ENCODE measurements around the gene C11orf42.
A peak's percentile ranks its signal among the peaks of the same experiment; 100 is the strongest.
"Not testable (repeated sequence)": the region's sequence is repeated elsewhere in the genome, so short reads cannot be mapped to it uniquely, and the experiment has no call there.

The C11orf42 gene

GRCh38 chr11:6219359-6219758 is 14.0 kb downstream of the C11orf42 start:
- no peak for DNase-seq (ENCODE audit: low read depth in 1 of 2, low spot score in 1 of 2)

DNA sequence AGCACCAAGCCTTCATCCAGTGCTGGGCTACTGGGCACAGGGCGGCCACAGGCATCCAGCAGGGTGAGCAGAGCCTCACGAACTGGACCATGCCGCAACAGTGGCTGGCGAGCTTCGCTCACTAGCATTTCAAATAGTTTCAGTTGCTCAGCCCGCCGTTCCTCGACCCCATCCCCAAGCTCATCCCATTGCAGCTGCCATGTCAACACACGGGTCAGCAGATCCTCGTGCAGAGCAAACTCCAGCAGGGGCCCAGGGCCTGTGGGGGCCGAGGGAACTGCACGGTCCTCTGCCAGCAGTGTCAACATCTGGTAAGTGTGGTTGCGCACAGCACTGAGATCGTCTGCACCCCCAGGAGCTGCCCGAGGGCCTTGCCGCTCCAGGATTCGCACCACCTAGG is 18.5 kb downstream of the C11orf42 start:
- DNase-seq (ENCODE audit: low read depth in 1 of 2, low spot score in 1 of 2), result no peak

DNA sequence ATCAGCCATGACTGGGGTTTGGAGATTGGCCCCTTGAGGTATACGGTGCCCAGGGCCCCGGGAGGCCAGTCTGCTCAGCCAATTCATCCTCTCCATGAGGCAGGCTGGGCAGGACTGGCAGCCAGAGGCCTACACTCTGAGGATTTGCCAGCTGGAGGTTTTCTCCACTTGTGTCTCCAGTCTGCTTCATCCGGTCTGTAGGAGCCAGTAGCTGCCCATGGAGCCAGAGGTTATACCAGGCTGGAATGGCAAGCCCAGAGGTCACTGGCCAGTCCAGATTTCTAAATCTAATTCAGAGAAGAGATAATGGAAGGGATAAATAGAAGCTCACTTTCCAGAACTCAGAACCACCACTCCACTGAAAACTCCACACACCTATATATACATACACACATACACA is 19.1 kb downstream of the C11orf42 start:
- DNase-seq (ENCODE audit: low read depth in 1 of 2, low spot score in 1 of 2), result no peak

- DNase-seq (ENCODE audit: low read depth in 1 of 2, low spot score in 1 of 2), result no peak
Measured at GRCh38 chr11:6225024-6225423, 19.7 kb downstream of the C11orf42 start.

DNA sequence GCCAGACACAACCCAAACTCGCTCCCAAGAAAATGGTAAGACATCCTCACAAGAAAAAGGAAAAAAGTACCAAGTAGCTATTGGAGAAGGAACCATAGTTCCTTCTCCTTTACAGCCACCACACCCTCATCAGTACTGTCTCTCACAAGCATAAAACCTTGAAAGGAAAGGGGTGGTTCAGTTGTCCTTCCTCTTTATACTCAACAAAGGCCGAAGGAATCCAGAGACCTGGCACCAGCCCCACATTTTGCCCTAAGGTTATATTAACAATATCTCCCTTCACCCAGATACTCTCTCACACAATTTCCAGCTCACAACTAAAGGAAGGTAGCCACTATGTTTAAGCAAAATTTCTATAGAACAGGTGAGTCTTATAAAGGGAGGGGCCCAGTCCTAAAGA is 20.5 kb downstream of the C11orf42 start:
- no peak for DNase-seq (ENCODE audit: low read depth in 1 of 2, low spot score in 1 of 2)

DNA sequence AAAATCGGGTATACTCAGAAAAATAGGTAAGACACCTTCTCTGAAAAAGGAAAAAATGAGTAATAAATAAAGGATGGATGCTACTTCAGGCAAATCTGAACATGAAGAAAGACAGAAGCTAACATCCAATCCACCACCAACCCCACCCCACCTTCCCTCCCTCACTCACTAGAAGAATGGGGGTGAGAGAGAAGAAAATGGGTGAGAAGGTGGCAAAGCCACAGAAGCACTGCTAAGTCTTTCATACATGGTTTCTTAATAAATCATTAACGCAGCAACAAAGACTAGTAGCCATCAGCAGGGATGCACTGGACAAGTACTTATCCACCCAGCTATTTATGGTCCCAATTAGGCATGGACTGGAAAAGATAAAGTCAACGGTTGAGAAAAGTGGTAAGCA is 23.2 kb downstream of the C11orf42 start:
- DNase-seq (ENCODE audit: low read depth in 1 of 2, low spot score in 1 of 2), result no peak

GRCh38 chr11:6229911-6230310 is 24.6 kb downstream of the C11orf42 start:
- DNase-seq (ENCODE audit: low read depth in 1 of 2, low spot score in 1 of 2), result no peak

- no peak for DNase-seq (ENCODE audit: low read depth in 1 of 2, low spot score in 1 of 2)
Measured at GRCh38 chr11:6232899-6233298, 27.5 kb downstream of the C11orf42 start.

- no peak for DNase-seq (ENCODE audit: low read depth in 1 of 2, low spot score in 1 of 2)
Measured at GRCh38 chr11:6233984-6234386, 28.6 kb downstream of the C11orf42 start.

DNA sequence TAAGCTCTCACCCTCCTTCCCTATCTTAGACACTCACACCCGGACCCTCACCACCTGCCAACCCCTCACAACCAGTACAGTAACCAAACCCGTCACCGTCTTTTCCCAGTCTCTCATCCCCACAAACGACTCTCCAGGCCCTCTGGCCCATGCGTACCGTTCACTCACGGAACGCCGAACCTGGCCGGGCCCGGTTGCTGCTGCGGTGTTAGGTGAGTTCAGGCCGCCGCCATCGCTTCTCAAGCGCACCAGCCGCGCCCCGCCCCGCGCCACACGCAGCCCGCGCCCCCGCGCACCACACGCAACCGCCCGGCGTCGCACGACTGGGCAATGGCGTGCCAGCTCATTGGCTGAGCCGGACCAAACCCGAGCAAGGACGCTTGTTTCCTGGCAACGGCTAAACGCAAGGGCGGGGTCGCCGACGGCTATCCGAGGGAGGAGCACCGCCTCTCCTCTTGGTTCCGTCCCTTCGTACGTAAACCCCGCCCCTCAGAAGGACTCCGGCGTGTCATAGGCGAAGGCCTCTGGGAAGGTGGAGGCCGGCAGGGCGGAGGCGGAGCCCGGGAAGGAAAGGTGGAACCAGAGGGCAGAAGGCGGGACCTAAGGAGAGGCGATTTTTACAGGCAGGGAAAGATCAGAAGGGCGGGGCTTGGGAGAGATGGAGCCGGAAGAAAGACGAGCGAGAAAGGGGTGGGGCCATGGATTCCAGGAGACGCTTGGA is 29.2 kb downstream of the C11orf42 start, which contains the start of gene FHIP1B:
Gene FHIP1B (minus strand): TSS at position 250 of the 721 bp plus-strand sequence. CDS start 10,120 bp downstream, outside the sequence.
- DNase-seq (ENCODE audit: low read depth in 1 of 2, low spot score in 1 of 2), result peak; percentile 97 to 99

DNA sequence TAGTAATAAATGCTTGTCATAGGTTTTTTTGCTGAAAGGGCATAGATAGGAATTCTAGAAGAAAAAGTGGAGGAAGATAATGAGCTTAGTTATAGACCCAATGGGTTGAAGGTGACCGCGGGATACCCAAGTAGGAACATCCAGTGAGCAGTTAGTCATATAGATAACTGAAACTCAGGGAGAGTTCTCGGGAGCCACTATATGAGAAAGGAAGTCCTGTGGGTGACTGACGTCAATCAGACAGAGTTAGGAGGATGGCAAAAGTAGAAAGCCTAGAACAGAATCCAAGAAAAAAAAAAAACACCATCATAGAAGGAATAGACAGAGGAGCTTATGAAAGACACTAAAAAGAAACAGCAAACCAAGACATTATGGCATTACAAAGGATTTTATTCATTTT is 31.9 kb downstream of the C11orf42 start:
- no peak for DNase-seq (ENCODE audit: low read depth in 1 of 2, low spot score in 1 of 2)

DNA sequence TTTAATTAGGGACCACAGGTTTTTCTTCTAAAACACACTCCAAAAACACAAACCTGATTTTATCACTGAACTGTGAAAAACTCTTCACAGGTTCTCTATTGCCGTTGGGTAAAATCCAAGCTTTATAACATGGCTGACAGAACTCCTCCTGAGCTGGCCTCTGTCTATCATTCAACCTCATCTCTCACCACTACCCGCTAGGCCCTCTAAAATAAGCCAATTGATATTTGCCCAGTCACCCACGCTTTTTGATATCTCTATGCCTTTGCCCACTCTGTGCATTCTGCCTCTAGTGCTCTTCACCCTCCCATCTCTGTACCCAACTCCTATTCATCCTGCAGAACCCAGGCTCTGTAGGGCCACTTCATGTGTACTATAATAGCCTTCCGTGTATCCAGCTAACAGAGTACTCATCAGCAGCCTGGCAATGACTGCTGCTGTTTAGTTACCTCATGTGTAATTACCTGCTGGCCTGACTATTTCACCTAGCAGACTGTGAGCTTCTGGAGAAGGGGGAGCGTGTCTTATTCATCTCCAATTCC is 32.5 kb downstream of the C11orf42 start:
- no peak for DNase-seq (ENCODE audit: low read depth in 1 of 2, low spot score in 1 of 2)

- DNase-seq (ENCODE audit: low read depth in 1 of 2, low spot score in 1 of 2), result no peak
Measured at GRCh38 chr11:6238902-6239301, 33.5 kb downstream of the C11orf42 start, which contains the start of gene CNGA4. Gene CNGA4 (plus strand): TSS chr11:6239089. CDS start chr11:6239207, 118 bp downstream.

- DNase-seq (ENCODE audit: low read depth in 1 of 2, low spot score in 1 of 2), result no peak
Measured at GRCh38 chr11:6240139-6240538, 34.8 kb downstream of the C11orf42 start.

DNA sequence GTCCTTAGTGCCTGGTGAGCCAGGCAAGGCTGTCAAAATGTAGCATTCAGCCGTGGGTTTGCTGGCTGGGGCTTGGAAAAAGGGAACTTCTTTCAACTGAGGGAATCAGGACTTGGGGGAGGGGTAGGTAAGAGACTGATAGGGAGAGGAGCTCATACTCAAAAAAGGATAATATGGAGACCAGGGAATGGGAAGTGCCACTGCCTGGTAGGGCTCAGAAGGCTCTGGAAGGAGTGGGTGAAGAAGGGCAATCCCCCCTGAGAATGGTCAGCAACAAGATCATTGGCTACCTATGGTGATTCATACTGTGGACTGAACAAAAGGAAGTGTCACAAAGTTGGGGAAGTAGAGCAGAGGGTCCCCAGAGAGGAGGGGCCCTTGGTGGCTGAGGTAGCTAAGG is 35.4 kb downstream of the C11orf42 start:
- no peak for DNase-seq (ENCODE audit: low read depth in 1 of 2, low spot score in 1 of 2)

DNA sequence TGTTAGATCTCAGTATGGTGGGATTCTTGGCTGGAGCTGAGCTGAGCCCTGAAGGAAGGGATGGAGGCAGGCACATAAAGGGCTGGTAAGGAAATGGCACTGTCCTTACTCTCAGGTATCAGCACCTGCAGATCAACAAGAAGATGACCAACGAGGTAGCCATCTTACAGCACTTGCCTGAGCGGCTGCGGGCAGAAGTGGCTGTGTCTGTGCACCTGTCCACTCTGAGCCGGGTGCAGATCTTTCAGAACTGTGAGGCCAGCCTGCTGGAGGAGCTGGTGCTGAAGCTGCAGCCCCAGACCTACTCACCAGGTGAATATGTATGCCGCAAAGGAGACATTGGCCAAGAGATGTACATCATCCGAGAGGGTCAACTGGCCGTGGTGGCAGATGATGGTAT is 36.0 kb downstream of the C11orf42 start:
- DNase-seq (ENCODE audit: low read depth in 1 of 2, low spot score in 1 of 2), result no peak

GRCh38 chr11:6245536-6245935 is 40.2 kb downstream of the C11orf42 start:
- DNase-seq (ENCODE audit: low read depth in 1 of 2, low spot score in 1 of 2), result no peak

DNA sequence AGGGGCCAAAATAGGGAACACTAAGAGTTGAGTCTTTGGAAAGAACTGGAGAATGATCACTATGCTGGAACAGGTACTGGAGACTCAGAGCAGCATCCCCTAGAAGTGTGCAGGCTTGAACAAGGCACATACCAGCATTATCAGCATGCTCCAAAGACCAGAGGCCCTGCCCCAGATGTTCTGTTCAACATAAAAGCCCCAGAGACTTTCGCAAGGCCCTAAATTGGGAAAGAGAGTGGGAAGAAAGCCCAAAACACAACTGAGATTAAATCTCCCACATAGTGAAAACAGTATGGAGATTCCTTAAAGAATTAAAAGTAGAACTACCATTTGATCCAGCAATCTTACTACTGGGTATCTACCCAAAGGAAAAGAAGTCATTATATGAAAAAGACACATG is 42.9 kb downstream of the C11orf42 start:
- DNase-seq (ENCODE audit: low read depth in 1 of 2, low spot score in 1 of 2), result no peak

- DNase-seq (ENCODE audit: low read depth in 1 of 2, low spot score in 1 of 2), result not testable (repeated sequence)
Measured at GRCh38 chr11:6248897-6249296, 43.5 kb downstream of the C11orf42 start.

DNA sequence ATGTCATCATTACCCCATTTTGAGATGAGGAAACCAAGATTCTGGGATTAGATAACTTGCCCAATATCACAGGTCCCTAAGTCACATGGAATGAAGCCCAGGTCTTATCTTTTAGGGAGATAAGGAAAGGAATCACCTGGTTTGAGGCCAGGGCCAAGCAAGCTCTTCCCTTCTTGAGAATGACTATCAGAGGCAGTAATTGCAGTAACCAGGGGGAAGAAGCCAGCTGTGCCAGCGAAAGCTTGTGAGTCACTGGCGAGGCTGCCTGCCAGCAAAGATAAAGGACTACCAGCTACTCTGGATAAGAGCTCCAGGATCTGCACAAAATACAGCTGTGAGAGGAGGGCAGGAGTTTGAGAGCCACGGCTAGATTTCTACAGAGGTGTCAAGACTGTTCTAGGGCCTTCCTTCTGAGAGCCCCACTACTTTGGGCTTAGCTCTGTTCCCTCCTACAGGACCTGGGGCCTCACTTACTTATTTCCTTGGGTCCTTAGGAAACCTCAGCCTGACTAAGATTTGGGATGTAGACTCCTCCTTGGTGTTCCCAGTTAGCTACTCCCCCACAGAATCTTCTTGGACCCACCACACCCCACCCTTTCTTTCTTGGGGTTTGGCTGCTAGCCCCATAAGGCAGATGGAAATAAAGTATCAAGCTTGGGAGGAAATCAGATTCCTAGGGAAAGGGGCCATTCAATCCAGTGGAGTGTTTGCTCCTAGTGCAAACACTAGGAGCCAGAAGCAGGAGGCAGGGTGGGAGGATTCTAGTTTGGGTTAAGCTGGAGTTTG is 44.6 kb downstream of the C11orf42 start:
- DNase-seq (ENCODE audit: low read depth in 1 of 2, low spot score in 1 of 2), result no peak

GRCh38 chr11:6251120-6251733 is 45.9 kb downstream of the C11orf42 start:
- DNase-seq (ENCODE audit: low read depth in 1 of 2, low spot score in 1 of 2), result no peak

Data from activated T-helper 1 cell treated with anti-CD3 and anti-CD28 coated beads, Interleukin-2, amount 50 U/mL, for 16 hours (primary cell).